CD4-positive, CD25-positive, alpha-beta regulatory T cell (primary cell): ENCODE results near the gene ERBB4. TPM values are rescaled to one million over a fixed set of nuclear protein-coding genes. Genes with fewer than 3 reads are reported as not detected.
"Not testable (repeated sequence)": the region's sequence is repeated elsewhere in the genome, so short reads cannot be mapped to it uniquely, and the experiment has no call there.

ENCODE experiments used
- ATAC-seq, 2 donors: fragments of 150-1000 bp; cut with Tn5 transposase; one replicate each; pipeline ENCODE4 v1.10.0; 2021; ENCODE audit warnings: low read depth in 2 of 2, moderate number of reproducible peaks in 2 of 2, moderate library complexity in 1 of 2
- DNase-seq, 3 donors: peaks; one replicate each; pipeline versions ENCODE4 v3.0.0 to v3.0.0-alpha.2; 2012 to 2022; ENCODE audit warnings: mixed read lengths in 1 of 3
- H3K27ac ChIP-seq: one replicate; pipeline ENCODE4 v1.7.0; 2013; ENCODE audit warnings: mild to moderate bottlenecking, low read length; ENCODE audit not compliant: insufficient read depth, poor library complexity, severe bottlenecking
- H3K27me3 ChIP-seq: one replicate; pipeline ENCODE4 v1.7.0; 2013; ENCODE audit warnings: low read length; ENCODE audit not compliant: control insufficient read depth, insufficient read depth
- H3K36me3 ChIP-seq: one replicate; pipeline ENCODE4 v1.7.0; 2013; ENCODE audit warnings: mild to moderate bottlenecking, low read length, moderate library complexity; ENCODE audit not compliant: control insufficient read depth, insufficient read depth
- H3K4me1 ChIP-seq: 2 replicates; pipeline ENCODE4 v1.7.0; 2013; ENCODE audit warnings: mild to moderate bottlenecking, low read length; ENCODE audit not compliant: insufficient read depth, control insufficient read depth, poor library complexity, severe bottlenecking
- H3K4me3 ChIP-seq: one replicate; pipeline ENCODE4 v1.7.0; 2013; ENCODE audit warnings: low read depth, mild to moderate bottlenecking, low read length, moderate library complexity
- H3K9me3 ChIP-seq, 2 experiments: 1 replicate in 1 of 2; 2 replicates in 1 of 2; pipeline ENCODE4 v1.7.0; 2013; ENCODE audit warnings: low read length in 2 of 2, mild to moderate bottlenecking in 1 of 2, moderate library complexity in 1 of 2; ENCODE audit not compliant: control insufficient read depth in 2 of 2
- H3K27ac Mint-ChIP-seq, 3 donors: one replicate each; pipeline ENCODE4 v1.8.0; 2020 to 2022; ENCODE audit warnings: mild to moderate bottlenecking in 3 of 3, mixed read lengths in 3 of 3, moderate library complexity in 2 of 3
- H3K27me3 Mint-ChIP-seq: one replicate; pipeline ENCODE4 v1.8.0; 2022; ENCODE audit warnings: mild to moderate bottlenecking, mixed read lengths
- H3K36me3 Mint-ChIP-seq: one replicate; pipeline ENCODE4 v1.8.0; 2020; ENCODE audit warnings: mixed read lengths
- H3K4me1 Mint-ChIP-seq, 4 donors: one replicate each; pipeline ENCODE4 v1.8.0; 2020 to 2022; ENCODE audit warnings: mixed read lengths in 4 of 4, mild to moderate bottlenecking in 1 of 4
- H3K4me3 Mint-ChIP-seq, 4 donors: one replicate each; pipeline ENCODE4 v1.8.0; 2020 to 2022; ENCODE audit warnings: mild to moderate bottlenecking in 4 of 4, mixed read lengths in 4 of 4, moderate library complexity in 3 of 4
- H3K9me3 Mint-ChIP-seq, 7 donors: one replicate each; pipeline ENCODE4 v1.8.0; 2020 to 2022; ENCODE audit warnings: mixed read lengths in 7 of 7, mild to moderate bottlenecking in 3 of 7, moderate library complexity in 2 of 7
- polyA plus RNA-seq, 4 donors: library from polyadenylated mRNA; unstranded; fragments of 300-500 nt; fragmentation: Illumina TruSeq; gene quantifications; one replicate each; pipeline ENCODE4 v1.2.3, GENCODE V29; 2021
- total RNA-seq: library from RNA; stranded (reverse); gene quantifications from one replicate; pipeline ENCODE4 v1.2.3, GENCODE V29; 2022

ERBB4 gene
- total and polyA plus RNA-seq, 5 donors from 2014 or later: not detected

GRCh38 chr2:211729433-211729832, 809.2 kb downstream of the ERBB4 start:
- ATAC-seq (no peak), DNase-seq (no peak)
- Mint-ChIP-seq H3K4me3 (no peak overlapping the region), H3K36me3 (no peaks in the 10 kb centered on the region), H3K27ac (no peak overlapping the region), H3K9me3 (peaks cover 0 to 3% (median 0%) of the 10 kb centered on the region in 7 donors), H3K27me3 (no peaks in the 10 kb centered on the region), H3K4me1 (no peaks in the 10 kb centered on the region)
- Histone ChIP-seq H3K27me3 (no peaks in the 10 kb centered on the region), H3K4me3 (no peak overlapping the region), H3K36me3 (no peaks in the 10 kb centered on the region), H3K27ac (no peak overlapping the region), H3K4me1 (no peaks in the 10 kb centered on the region), H3K9me3 (no peaks in the 10 kb centered on the region)

- H3K4me3 ChIP-seq: no peak overlapping the region
- no peak overlapping the region for H3K27ac ChIP-seq
- DNase-seq: no peak
- Mint-ChIP-seq H3K27ac (no peak overlapping the region), H3K27me3 (no peaks in the 10 kb centered on the region), H3K9me3 (peaks cover 0 to 3% (median 0%) of the 10 kb centered on the region in 7 donors), H3K4me3 (no peak overlapping the region), H3K4me1 (no peaks in the 10 kb centered on the region), H3K36me3 (no peaks in the 10 kb centered on the region)
- no peaks in the 10 kb centered on the region for H3K9me3 ChIP-seq
- H3K36me3 ChIP-seq: no peaks in the 10 kb centered on the region
- ATAC-seq: no peak
- no peaks in the 10 kb centered on the region for H3K4me1 ChIP-seq
- H3K27me3 ChIP-seq: no peaks in the 10 kb centered on the region
Measured at GRCh38 chr2:211724933-211725332, 813.7 kb downstream of the ERBB4 start.

- no peak overlapping the region for H3K4me3 ChIP-seq
- no peaks in the 10 kb centered on the region for H3K4me1 ChIP-seq
- DNase-seq: no peak
- Mint-ChIP-seq H3K27ac (no peak overlapping the region), H3K9me3 (peaks cover 0 to 3% (median 0%) of the 10 kb centered on the region in 7 donors), H3K4me3 (no peak overlapping the region), H3K36me3 (no peaks in the 10 kb centered on the region), H3K27me3 (no peaks in the 10 kb centered on the region), H3K4me1 (no peaks in the 10 kb centered on the region)
- no peaks in the 10 kb centered on the region for H3K9me3 ChIP-seq
- ATAC-seq: no peak
- H3K27ac ChIP-seq: no peak overlapping the region
- no peaks in the 10 kb centered on the region for H3K27me3 ChIP-seq
- no peaks in the 10 kb centered on the region for H3K36me3 ChIP-seq
Measured at GRCh38 chr2:211723398-211723797, 815.2 kb downstream of the ERBB4 start.

- Histone ChIP-seq H3K36me3 (no peaks in the 10 kb centered on the region), H3K4me3 (no peak overlapping the region), H3K27me3 (no peaks in the 10 kb centered on the region), H3K9me3 (no peaks in the 10 kb centered on the region), H3K4me1 (no peaks in the 10 kb centered on the region), H3K27ac (no peak overlapping the region)
- Mint-ChIP-seq H3K36me3 (no peaks in the 10 kb centered on the region), H3K27ac (no peak overlapping the region), H3K9me3 (peaks cover 0 to 3% (median 0%) of the 10 kb centered on the region in 7 donors), H3K4me1 (no peaks in the 10 kb centered on the region), H3K4me3 (no peak overlapping the region), H3K27me3 (no peaks in the 10 kb centered on the region)
- DNase-seq: no peak
- ATAC-seq: no peak
Measured at GRCh38 chr2:211722928-211723327, 815.7 kb downstream of the ERBB4 start.

- not testable (repeated sequence) for DNase-seq, H3K9me3 Mint-ChIP-seq, ATAC-seq, H3K27me3 Mint-ChIP-seq, H3K4me1 ChIP-seq, H3K4me1 Mint-ChIP-seq, H3K9me3 ChIP-seq, H3K27ac Mint-ChIP-seq, H3K4me3 ChIP-seq, H3K36me3 ChIP-seq, H3K4me3 Mint-ChIP-seq, H3K27me3 ChIP-seq, H3K36me3 Mint-ChIP-seq, H3K27ac ChIP-seq
Measured at GRCh38 chr2:211721874-211722273, 816.7 kb downstream of the ERBB4 start.

- Histone ChIP-seq H3K27ac (no peak overlapping the region), H3K9me3 (no peaks in the 10 kb centered on the region), H3K36me3 (no peaks in the 10 kb centered on the region), H3K27me3 (no peaks in the 10 kb centered on the region), H3K4me3 (no peak overlapping the region), H3K4me1 (no peaks in the 10 kb centered on the region)
- Mint-ChIP-seq H3K9me3 (peaks cover 0 to 3% (median 1%) of the 10 kb centered on the region in 7 donors), H3K27ac (no peak overlapping the region), H3K27me3 (no peaks in the 10 kb centered on the region), H3K4me1 (no peaks in the 10 kb centered on the region), H3K4me3 (no peak overlapping the region), H3K36me3 (no peaks in the 10 kb centered on the region)
- ATAC-seq (no peak), DNase-seq (no peak)
Measured at GRCh38 chr2:211709389-211709788, 829.2 kb downstream of the ERBB4 start.

GRCh38 chr2:211692689-211693088, 845.9 kb downstream of the ERBB4 start:
- Mint-ChIP-seq H3K36me3 (no peaks in the 10 kb centered on the region), H3K27ac (no peak overlapping the region), H3K4me3 (no peak overlapping the region), H3K9me3 (peaks cover 0 to 10% (median 4%) of the 10 kb centered on the region in 7 donors), H3K27me3 (no peaks in the 10 kb centered on the region), H3K4me1 (no peaks in the 10 kb centered on the region)
- Histone ChIP-seq H3K4me3 (no peak overlapping the region), H3K27me3 (no peaks in the 10 kb centered on the region), H3K9me3 (no peaks in the 10 kb centered on the region), H3K4me1 (no peaks in the 10 kb centered on the region), H3K36me3 (no peaks in the 10 kb centered on the region), H3K27ac (no peak overlapping the region)
- no peak for ATAC-seq
- DNase-seq: no peak

GRCh38 chr2:211690736-211691135, 847.9 kb downstream of the ERBB4 start:
- H3K4me3 ChIP-seq: no peak overlapping the region
- H3K27me3 ChIP-seq: no peaks in the 10 kb centered on the region
- no peaks in the 10 kb centered on the region for H3K9me3 ChIP-seq
- DNase-seq: no peak
- no peaks in the 10 kb centered on the region for H3K36me3 ChIP-seq
- Mint-ChIP-seq H3K9me3 (peaks cover 0 to 17% (median 6%) of the 10 kb centered on the region in 7 donors), H3K27ac (no peak overlapping the region), H3K4me1 (no peaks in the 10 kb centered on the region), H3K27me3 (no peaks in the 10 kb centered on the region), H3K4me3 (no peak overlapping the region), H3K36me3 (no peaks in the 10 kb centered on the region)
- no peaks in the 10 kb centered on the region for H3K4me1 ChIP-seq
- no peak for ATAC-seq
- no peak overlapping the region for H3K27ac ChIP-seq
